Breast epithelium (tissue), 4 donors: ENCODE data around the gene FAM204A. TPM values are rescaled to one million over a fixed set of nuclear protein-coding genes. Genes with fewer than 3 reads are reported as not detected.

ENCODE experiments used
- DNase-seq, 2 donors: peaks; one replicate each; pipeline ENCODE4 v3.0.0-alpha.2; 2019; ENCODE audit warnings: low spot score in 2 of 2
- H3K27ac ChIP-seq, 2 donors: fragments of 200-600 bp; sonication (generic) in 1 of 2; one replicate each; pipeline ENCODE4 v1.5.1; 2016 to 2019; ENCODE audit warnings: mild to moderate bottlenecking in 1 of 2
- H3K27me3 ChIP-seq, 2 donors: fragments of 200-600 bp; sonication (generic) in 1 of 2; one replicate each; pipeline versions ENCODE4 v1.5.1 to v1.6.0; 2017 to 2019; ENCODE audit warnings: control low read depth in 1 of 2, mild to moderate bottlenecking in 1 of 2
- H3K36me3 ChIP-seq: fragments of 200-600 bp; one replicate; pipeline ENCODE4 v1.5.1; 2019
- H3K4me1 ChIP-seq, 2 donors: fragments of 200-600 bp; sonication (generic); one replicate each; pipeline ENCODE4 v1.5.1; 2016 to 2019; ENCODE audit warnings: control low read depth in 1 of 2
- H3K4me3 ChIP-seq, 3 donors: fragments of 200-600 bp; sonication (generic); 1 replicate in 2 of 3; 2 replicates in 1 of 3; pipeline ENCODE4 v1.5.1; 2016 to 2019; ENCODE audit warnings: mild to moderate bottlenecking in 3 of 3, moderate library complexity in 2 of 3
- H3K9me3 ChIP-seq, 2 donors: fragments of 200-600 bp; sonication (generic) in 1 of 2; one replicate each; pipeline ENCODE4 v1.5.1; 2016 to 2019; ENCODE audit warnings: control low read depth in 1 of 2
- POLR2A ChIP-seq: fragments of 450-650 bp; IDR thresholded peaks from one replicate; pipeline ENCODE4 v1.6.1; 2016; ENCODE audit warnings: antibody characterized with exemption, mild to moderate bottlenecking, moderate library complexity
- POLR2AphosphoS5 ChIP-seq, 3 donors: sonication (generic); formaldehyde crosslinking; IDR thresholded peaks; one replicate each; pipeline ENCODE4 v1.6.1; 2017; ENCODE audit warnings: antibody characterized with exemption in 3 of 3
- intact Hi-C: fragments of 100-400 bp; cut with DNase I; formaldehyde crosslinking; loops from one replicate; pipeline ENCODE4 v1.15.1; 2023; ENCODE audit warnings: low total_unique reads
- total RNA-seq, 3 donors: library from RNA; depleted of rRNA; stranded (reverse); fragments of >200 nt; gene quantifications; one replicate each; pipeline ENCODE4 v1.1.0, GENCODE V29; 2016
- TF ChIP-seq, protein P1 (sequence below), 3 donors: fragments of 450-650 bp; IDR thresholded peaks; one replicate each; pipeline ENCODE4 v1.5.1; 2016 to 2017; ENCODE audit warnings: antibody characterized with exemption in 3 of 3, mild to moderate bottlenecking in 3 of 3, moderate library complexity in 3 of 3

Gene FAM204A
- total RNA-seq, 3 donors from 2014 or later = 28.2 to 71.4 (median 59.6) TPM

DNA sequence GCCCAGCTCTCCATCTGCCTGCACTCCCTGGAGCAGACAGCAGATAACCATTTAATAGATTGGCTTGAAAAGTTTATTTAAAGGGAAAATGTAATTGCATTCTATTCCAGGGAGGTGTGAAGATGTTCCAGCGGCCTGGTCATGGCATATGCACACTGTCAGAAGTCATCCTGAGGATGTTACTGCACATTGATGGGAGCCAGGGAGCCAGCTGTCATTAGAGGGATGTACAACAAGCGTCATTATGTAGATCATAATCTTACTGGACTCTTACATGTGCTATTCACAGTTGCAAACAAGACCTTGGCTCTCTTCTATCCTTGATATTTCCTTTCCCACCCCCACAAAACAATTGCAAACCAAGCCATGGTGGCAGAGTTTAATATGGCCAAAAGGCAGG is 65.4 kb downstream of the FAM204A start:
- Histone ChIP-seq H3K4me3 (no peak overlapping the region), H3K36me3 (no peaks in the 10 kb centered on the region), H3K4me1 (no peaks in the 10 kb centered on the region), H3K27ac (no peak overlapping the region), H3K9me3 (peaks cover 0 to 9% of the 10 kb centered on the region in 2 donors), H3K27me3 (no peaks in the 10 kb centered on the region)
- TF ChIP-seq POLR2A = no peak
- TF ChIP-seq, protein P1, sequence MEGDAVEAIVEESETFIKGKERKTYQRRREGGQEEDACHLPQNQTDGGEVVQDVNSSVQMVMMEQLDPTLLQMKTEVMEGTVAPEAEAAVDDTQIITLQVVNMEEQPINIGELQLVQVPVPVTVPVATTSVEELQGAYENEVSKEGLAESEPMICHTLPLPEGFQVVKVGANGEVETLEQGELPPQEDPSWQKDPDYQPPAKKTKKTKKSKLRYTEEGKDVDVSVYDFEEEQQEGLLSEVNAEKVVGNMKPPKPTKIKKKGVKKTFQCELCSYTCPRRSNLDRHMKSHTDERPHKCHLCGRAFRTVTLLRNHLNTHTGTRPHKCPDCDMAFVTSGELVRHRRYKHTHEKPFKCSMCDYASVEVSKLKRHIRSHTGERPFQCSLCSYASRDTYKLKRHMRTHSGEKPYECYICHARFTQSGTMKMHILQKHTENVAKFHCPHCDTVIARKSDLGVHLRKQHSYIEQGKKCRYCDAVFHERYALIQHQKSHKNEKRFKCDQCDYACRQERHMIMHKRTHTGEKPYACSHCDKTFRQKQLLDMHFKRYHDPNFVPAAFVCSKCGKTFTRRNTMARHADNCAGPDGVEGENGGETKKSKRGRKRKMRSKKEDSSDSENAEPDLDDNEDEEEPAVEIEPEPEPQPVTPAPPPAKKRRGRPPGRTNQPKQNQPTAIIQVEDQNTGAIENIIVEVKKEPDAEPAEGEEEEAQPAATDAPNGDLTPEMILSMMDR (IDR thresholded peaks at IDR 0.05) = no peak
- TF ChIP-seq POLR2AphosphoS5 (IDR thresholded peaks at IDR 0.05) = no peak
- intact Hi-C loops = no loop called here
- no peak for DNase-seq

DNA sequence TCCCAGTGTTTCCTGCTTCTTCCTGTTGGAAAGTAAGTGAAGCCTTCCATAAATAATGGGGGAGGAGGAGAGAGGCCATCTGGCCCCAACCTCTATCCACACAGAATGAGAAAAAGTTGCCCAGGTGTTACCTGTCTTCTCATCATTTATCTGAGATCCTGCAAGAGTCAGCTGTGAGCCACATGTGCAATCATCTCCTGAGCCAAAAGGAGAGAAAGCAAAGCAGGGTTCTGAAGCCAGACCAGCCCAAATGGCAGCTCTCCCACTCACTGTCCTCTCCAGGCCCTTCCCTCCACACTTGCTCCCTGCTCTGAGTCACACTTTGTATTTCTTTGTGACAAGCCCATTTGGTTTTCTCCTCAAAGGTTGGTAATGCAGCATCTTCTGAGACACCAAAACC is 65.9 kb downstream of the FAM204A start:
- intact Hi-C loops = no loop called here
- DNase-seq = no peak
- TF ChIP-seq, protein P1 (IDR thresholded peaks at IDR 0.05) = no peak

DNA sequence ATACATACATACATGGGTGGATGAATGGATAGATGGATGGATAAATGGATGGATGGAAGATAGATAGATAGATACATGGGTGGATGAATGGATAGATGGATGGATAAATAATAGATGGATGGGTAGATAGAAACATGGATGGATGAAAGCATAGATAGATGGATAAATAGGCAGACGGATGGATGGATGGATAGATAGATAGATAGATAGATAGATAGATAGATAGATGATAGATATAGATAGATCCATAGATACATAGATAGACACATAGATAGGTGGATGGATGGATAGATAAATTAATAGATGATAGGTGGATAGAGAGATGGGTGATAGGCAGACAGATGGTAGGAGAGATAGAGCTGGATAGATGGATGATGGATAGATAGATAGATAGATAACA is 68.5 kb downstream of the FAM204A start:
- intact Hi-C loops = no loop called here
- Histone ChIP-seq H3K27ac (no peak overlapping the region), H3K36me3 (no peaks in the 10 kb centered on the region), H3K9me3 (peaks cover 0 to 9% of the 10 kb centered on the region in 2 donors), H3K4me1 (no peaks in the 10 kb centered on the region), H3K27me3 (no peaks in the 10 kb centered on the region), H3K4me3 (no peak overlapping the region)
- DNase-seq = no peak
- TF ChIP-seq POLR2AphosphoS5 (IDR thresholded peaks at IDR 0.05) (no peak), POLR2A (no peak)
- TF ChIP-seq, protein P1 (IDR thresholded peaks at IDR 0.05) = no peak

More for the DNA sequence above, 65.9 kb downstream of the FAM204A start:
- Histone ChIP-seq H3K27ac (no peak overlapping the region), H3K4me3 (no peak overlapping the region), H3K36me3 (no peaks in the 10 kb centered on the region), H3K4me1 (no peaks in the 10 kb centered on the region), H3K9me3 (peaks cover 0 to 9% of the 10 kb centered on the region in 2 donors), H3K27me3 (no peaks in the 10 kb centered on the region)

DNA sequence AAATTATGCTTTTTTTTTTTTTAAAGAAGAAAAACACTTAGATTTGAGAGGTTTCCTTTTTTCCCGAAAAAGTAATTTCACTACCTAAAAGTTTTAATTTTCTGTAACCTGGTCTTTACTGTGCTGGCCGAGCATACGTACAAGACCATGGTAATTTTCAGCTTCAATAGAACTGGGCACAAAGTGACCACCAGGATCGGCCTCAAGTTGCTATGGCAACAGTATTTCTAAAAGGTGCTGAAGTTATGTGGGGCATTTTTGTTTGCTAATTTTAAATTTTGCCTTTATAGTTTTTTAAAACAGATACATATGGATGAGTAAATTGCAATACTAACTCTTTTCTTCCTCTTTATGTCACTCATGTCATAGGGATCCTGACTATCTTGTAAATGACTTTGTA is 69.4 kb downstream of the FAM204A start:
- Histone ChIP-seq H3K9me3 (peaks cover 0 to 3% of the 10 kb centered on the region in 2 donors), H3K4me1 (no peaks in the 10 kb centered on the region), H3K4me3 (no peak overlapping the region), H3K36me3 (no peaks in the 10 kb centered on the region), H3K27ac (no peak overlapping the region), H3K27me3 (no peaks in the 10 kb centered on the region)
- no peak for DNase-seq
- no peak for TF ChIP-seq POLR2AphosphoS5 (IDR thresholded peaks at IDR 0.05)
- no peak for TF ChIP-seq POLR2A
- TF ChIP-seq, protein P1 (IDR thresholded peaks at IDR 0.05) = no peak
- intact Hi-C loops = no loop called here

DNA sequence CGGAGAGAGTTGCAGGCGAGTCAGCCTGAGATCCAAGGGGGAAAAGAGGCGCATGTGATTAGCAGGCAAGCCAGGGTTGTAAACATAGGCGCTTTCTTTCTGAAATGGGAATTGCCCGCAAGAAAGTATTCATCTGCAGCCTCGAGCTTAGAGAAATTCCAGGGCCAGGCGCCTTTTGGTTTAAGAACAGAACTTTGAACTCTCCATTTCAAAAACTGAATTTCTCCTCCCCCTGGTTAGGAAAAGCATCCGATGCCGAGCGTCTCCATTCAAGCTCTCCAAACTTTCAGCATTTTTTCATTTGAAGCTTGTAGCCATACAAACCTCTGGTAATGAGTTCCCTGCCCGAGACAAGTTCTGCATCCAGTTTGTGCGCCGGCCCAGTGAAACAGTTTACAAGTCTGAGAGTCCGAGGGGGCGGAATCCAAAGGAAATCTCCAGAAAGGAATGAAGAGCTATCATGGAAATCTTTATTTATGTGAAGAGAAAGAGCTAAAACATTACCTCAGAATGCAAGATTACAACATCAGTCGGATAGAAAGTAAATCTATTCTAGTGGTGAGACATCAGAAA is 69.9 kb downstream of the FAM204A start:
- Histone ChIP-seq H3K27me3 (no peaks in the 10 kb centered on the region), H3K4me3 (peak overlapping the region; percentile 8 to 41 (median 15)), H3K27ac (no peak overlapping the region), H3K9me3 (no peaks in the 10 kb centered on the region), H3K4me1 (no peaks in the 10 kb centered on the region), H3K36me3 (no peaks in the 10 kb centered on the region)
- TF ChIP-seq POLR2AphosphoS5 (IDR thresholded peaks at IDR 0.05) = no peak
- DNase-seq = no peak
- intact Hi-C loops = no loop called here

DNA sequence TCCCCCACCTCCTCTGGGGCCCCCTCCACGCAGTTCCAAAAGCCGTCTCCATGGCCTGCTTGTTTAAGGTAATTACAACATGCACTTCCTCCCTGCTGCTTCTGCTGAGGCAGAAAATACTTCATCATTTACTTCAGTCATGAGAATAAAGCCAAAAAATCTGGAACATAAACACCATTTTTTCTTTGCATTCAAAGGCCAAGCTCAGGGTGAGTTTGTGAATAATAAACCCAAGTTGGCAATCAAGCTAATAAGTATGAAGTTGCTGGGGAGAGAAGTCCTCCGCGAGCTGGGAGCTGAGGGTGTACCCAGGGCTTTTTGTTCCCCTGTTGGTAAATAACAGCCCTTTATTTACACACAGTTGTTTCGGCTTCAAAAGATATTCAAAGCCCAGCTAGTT is 70.5 kb downstream of the FAM204A start:
- no peaks in the 10 kb centered on the region for H3K27me3 ChIP-seq
- intact Hi-C loops = no loop called here
- H3K36me3 ChIP-seq = no peaks in the 10 kb centered on the region
- H3K9me3 ChIP-seq = no peaks in the 10 kb centered on the region
- TF ChIP-seq, protein P1 (IDR thresholded peaks at IDR 0.05) = no peak
- TF ChIP-seq POLR2AphosphoS5 (IDR thresholded peaks at IDR 0.05) = no peak
- no peak for TF ChIP-seq POLR2A
- H3K4me1 ChIP-seq = no peaks in the 10 kb centered on the region
- peak overlapping the region in 1 of 2 donors; percentile 29 for H3K27ac ChIP-seq
- no peak for DNase-seq
- peak overlapping the region; percentile 8 to 41 (median 15) for H3K4me3 ChIP-seq
